Amniotic stem cell (primary cell): ENCODE data around the gene VWA1.
A peak's percentile ranks its signal among the peaks of the same experiment; 100 is the strongest.
"Not testable (repeated sequence)": the region's sequence is repeated elsewhere in the genome, so short reads cannot be mapped to it uniquely, and the experiment has no call there.

Experiments
- DNase-seq: peaks from one replicate; lab custom pipeline; 2025; lab: John Stamatoyannopoulos, UW

VWA1 gene

GRCh38 chr1:1459156-1459555, 23.7 kb downstream of the VWA1 start:
- DNase-seq = not testable (repeated sequence)

DNA sequence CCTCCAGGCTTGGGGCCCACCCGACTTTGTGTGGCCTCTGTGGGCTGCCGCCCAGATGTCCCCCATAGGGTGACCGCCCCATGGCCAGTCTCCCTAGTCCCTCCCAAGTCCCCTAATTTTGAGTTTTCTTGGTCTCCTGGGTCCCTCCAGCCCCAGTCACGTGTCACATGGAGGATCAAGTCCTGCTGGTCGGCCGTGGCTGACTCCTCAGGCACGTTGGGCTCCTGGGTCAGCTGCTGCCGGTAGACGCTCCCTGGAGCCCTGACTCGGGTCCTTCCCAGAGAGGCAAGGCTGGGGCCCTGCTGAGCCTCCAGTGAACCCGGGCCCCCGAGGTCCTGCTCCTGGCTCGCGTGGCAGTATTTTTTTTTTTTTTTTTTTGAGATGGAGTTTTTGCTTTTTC, 24.2 kb downstream of the VWA1 start:
- not testable (repeated sequence) for DNase-seq

DNA sequence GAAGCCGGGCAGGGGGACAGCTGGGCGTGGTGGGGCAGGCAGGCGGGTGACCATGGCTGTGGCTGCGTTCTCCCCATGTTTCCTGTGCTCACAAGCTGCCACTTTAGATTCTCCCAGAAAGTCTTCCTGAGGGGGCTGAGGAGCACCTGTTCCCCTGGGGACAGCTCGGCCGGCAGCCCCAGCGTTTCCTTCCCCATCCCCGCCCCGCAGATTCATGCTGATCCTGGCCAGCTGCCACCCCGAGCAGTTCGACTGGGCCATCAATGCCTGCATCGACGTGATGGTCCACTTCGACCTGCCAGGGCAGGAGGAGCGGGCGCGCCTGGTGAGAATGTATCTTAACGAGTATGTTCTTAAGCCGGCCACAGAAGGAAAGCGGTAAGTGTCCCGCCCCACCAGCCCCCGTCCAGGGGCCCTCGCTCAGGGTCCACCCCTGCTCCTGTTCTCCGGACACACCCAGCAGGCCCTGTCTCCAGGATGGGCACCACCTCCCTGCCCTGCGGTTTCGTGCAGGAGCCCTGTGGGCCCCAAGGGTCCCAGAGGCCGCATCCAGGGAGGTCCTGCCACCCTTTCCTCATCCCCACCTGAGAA, 25.1 kb downstream of the VWA1 start:
- no peak for DNase-seq

DNA sequence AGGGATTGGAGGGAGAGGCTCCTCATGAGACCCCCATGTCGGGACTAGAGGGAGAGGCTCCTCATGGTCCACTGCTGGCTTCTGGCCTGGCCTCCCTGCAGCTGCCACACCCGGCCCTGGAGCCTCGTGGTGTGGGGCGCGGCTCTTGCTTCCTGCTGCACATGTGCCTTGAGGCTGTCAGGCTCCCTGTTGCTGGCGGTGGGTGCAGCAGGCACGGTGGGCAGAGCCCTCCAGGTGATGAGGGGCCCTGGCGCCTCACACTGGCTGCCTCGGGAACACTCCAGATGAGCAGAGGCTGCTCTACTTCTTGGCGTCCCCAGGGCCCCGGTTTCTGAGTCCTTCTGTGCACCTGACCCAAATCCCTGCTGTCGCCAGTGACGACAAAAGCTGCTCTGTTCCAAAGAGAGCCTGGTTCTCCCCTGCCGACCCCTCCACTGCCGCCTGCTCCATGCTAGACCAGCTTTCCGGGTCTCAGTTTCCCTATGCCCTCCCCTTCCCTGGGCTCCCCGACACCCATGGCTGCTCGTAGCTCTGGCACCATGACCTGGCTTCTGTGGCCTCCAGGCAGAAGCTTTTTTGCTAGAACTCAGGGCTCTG, 26.3 kb downstream of the VWA1 start:
- DNase-seq = no peak

- DNase-seq = no peak
These were observed 27.0 kb downstream of the VWA1 start for GRCh38 chr1:1462318-1462966.

GRCh38 chr1:1463312-1463711, 27.8 kb downstream of the VWA1 start:
- DNase-seq = no peak

DNA sequence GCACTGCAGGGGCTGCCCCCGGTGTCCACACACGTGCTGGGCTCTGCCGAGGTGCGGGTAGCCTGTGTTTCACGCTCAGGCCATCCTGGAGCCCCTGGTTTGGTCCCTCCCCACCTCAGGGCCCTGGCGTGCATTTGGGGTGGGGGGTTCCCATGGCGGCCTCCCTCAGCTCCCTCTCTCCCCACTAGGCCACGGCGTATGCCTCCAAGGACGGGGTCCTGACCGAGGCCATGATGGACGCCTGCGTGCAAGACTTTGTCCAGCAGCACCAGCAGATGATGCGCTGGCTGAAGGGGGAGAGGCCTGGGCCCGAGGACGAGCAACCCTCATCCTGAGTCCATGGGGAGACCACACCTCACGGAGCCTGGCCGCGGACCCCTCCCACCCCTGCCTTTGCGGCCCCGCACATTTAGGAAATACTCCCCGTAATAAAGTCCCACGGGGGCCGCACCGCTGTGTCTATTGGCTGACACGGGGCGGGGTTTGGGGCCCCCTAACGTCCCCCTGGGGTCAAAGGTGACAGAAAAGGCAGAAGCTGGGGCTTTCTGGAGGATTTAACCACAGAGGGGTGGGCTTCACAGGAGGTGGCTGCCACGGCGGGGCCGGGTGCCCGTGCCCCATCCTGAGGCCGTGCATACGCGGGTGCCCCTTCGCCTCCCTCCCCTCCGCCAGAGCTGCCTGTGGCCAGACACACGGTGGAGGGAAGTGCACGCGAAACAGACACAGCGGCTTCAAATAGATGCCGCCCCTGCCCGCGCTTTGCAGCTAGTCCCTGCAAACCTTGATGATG, 32.9 kb downstream of the VWA1 start:
- DNase-seq = not testable (repeated sequence)

DNA sequence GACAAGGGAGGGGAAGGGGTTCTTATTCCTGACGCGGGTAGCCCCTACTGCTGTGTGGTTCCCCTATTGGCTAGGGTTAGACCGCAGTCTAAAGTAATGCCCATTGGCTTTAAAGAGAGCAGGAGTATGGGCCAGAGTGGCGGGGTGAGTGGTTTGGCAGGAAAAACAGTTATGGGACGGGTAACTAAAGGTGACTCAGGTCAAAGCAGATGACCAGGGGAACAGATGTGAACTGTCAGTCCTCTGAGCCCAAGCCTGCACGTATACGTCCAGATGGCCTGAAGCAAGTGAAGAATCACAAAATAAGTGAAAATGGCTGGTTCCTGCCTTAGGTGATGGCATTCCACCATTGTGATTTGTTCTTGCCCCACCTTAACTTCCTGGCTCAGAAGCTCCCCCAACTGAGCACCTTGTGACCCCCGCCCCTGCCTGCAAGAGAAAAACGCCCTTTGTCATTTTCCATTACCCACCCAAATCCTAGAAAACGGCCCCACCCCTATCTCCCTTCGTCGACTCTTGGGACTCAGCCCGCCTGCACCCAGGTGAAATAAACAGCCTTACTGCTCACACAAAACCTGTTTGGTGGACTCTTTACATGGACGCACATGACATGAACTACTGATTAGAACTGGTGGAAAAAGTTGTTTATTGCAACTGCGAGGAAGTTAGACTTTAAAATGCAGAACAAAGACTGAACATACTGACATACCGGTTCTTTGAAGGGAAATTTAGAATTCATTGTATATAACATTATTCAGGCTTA, 35.3 kb downstream of the VWA1 start:
- no peak for DNase-seq

DNA sequence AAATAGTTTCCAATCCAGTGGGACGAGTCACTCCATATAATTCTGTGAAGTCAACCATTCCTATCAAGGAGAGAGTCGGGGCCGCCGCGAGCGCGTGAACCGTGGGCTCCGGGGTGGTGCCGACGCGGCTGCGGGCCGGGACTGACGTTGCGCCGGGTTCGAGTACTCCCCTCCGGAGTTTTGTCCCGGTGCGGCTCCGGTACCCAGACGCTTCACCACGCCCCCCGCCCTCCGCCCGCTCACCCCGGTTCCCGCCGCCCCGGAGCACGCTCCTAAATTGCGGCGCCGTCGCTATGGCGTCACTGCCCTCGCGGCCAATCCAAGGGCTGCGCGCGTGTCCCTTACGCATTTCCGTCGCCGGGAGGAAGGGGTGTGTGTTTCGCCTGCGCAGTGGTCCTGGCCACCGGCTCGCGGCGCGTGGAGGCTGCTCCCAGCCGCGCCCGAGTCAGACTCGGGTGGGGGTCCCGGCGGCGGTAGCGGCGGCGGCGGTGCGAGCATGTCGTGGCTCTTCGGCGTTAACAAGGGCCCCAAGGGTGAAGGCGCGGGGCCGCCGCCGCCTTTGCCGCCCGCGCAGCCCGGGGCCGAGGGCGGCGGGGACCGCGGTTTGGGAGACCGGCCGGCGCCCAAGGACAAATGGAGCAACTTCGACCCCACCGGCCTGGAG, 36.0 kb downstream of the VWA1 start, which contains the start of gene ATAD3B:
Gene ATAD3B (plus strand): TSS at position 377 of the 664 bp plus-strand sequence. CDS start 120 bp downstream, at position 497.
- peak; percentile 87 for DNase-seq

GRCh38 chr1:1472053-1472876, 36.8 kb downstream of the VWA1 start:
- not testable (repeated sequence) for DNase-seq

GRCh38 chr1:1476011-1476410, 40.5 kb downstream of the VWA1 start:
- not testable (repeated sequence) for DNase-seq

- DNase-seq = no peak
These were observed 41.7 kb downstream of the VWA1 start for GRCh38 chr1:1477206-1477605.

DNA sequence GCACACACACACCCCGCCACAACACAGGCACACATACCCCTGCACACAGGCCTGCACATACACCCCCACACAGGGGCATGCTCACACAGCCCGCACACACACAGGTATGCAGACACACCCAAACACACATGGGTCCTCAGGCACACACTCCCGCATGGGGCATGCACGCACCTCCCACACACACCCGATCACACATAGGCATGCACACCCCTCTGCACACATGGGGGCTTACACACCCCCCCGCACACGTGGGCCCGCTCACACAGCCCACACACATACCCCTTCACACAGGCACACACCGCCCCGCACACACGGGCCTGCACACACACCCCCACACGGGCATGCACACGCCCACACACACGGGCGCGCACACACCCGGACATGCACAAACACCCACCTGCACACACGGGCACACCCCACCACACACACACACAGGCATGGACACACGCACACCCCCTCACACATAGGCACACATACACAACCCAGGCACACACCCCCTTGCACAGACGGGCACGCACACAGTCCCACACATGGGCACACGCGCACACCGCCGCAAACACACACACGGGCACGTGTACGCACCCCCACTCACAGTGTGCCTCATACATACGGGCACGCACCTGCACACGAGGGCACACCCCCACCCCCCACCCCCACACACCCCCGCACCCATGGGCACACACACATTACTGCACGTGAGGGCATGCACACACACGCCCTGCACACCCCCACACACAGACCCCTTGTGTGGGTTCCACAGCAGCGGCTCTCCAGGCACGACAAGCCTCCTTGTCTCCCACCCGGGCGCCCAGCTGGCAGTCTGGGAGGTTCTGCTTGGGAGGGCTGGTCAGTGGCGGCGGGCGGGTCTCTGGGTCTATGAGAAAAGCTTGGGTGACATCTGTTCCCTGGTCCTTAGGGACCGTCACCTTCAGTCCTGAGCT, 44.3 kb downstream of the VWA1 start:
- DNase-seq = no peak

DNA sequence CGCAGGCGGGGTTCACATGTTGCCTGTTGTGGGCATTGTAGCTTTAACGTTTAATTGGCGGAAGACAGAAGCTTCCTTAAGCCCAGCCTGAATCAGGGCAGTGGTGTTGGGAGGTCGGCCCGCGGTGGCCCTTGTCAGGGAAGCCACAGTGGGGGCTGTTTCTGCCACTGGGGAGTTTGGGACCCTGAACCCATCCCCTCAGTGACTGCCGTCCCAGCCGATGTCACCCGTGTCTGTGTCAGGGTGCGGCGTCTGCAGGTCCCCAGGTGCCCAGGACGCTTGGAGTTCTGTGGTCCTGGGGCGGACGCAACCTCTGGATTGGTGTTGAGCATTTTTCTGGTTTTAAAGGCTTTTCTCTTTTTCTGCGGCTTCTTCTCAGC, 45.0 kb downstream of the VWA1 start:
- DNase-seq = not testable (repeated sequence)

- not testable (repeated sequence) for DNase-seq
These were observed 46.3 kb downstream of the VWA1 start for GRCh38 chr1:1481811-1482210.

DNA sequence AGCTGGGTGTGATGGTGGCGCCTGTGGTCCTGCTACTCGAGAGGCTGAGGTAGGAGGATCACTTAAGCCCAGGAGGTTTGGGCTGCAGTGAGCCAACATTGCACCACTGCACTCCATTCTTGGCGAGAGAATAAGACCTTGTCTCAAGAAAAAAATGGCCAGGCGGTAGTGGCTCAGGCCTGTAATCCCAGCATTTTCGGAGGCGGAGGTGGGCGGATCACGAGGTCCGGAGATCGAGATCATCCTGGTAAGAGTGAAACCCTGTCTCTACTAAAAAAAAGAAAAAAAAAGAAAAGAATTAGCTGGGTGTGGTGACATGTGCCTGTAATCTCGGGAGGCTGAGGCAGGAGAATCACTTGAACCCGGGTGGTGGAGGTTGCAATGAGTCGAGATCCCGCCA, 47.4 kb downstream of the VWA1 start:
- DNase-seq = no peak

GRCh38 chr1:1483714-1484113, 48.2 kb downstream of the VWA1 start:
- DNase-seq = no peak

DNA sequence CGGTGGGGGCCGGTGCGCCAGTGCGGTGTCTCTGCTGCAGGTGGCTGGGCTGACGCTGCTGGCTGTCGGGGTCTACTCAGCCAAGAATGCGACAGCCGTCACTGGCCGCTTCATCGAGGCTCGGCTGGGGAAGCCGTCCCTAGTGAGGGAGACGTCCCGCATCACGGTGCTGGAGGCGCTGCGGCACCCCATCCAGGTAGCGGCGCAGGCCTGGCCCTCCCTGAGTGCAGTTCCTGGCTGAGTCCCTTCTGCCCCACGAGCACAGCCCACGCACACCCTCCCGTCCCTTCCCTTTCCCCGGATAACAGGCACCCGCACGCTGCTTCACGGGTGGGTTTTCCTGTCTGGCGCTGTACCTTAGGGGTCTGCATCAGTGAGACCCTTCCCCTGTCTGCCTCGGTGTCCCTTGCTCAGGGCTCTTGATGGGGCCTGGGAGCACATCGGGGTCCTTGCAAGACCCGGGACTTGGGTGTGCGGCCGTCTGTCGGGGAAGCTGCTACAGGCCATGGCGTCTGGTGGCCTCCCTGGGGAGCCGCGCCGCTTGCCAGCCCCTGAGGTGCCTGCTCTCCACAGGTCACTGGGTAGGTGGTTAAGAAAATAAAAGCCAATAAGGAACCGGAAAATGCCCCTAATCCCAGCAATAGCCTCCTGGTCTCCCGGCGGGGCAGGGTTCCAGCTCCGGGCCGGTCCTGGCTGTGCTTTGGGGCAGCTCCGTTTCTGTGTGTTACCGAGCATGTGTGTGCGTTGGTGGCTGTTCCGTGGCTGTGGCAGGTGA, 49.7 kb downstream of the VWA1 start:
- DNase-seq = not testable (repeated sequence)
